IMR-90 (cell line): ENCODE results near the gene ADGRB3. TPM values are rescaled to one million over a fixed set of nuclear protein-coding genes. Genes with fewer than 3 reads are reported as not detected.

Source experiments
- ATAC-seq: fragments of 200-7000 bp; cut with Tn5 transposase; 2 replicates; pipeline ENCODE4 v1.9.1; 2020; ENCODE audit warnings: low read depth, mild to moderate bottlenecking, moderate library complexity
- BruUV-seq: library from RNA; stranded (reverse); fragments of 400-500 nt; replicated peaks from 2 replicates; lab custom pipeline; 2021; lab: Mats Ljungman, UMichigan
- CTCF ChIA-PET: fragments of 300-600 bp; formaldehyde crosslinking; extraction: SDS; loops from one replicate; lab custom pipeline; 2021; ENCODE audit warnings: antibody characterized with exemption; lab: Yijun Ruan, JAX
- POLR2A ChIA-PET: fragments of 300-600 bp; sonication (Branson Sonifier 250); formaldehyde crosslinking; loops from one replicate; lab custom pipeline; 2022; ENCODE audit warnings: antibody characterized with exemption; ENCODE audit not compliant: unreplicated experiment; lab: Charles Lee
- DNase-seq: peaks from one replicate; pipeline ENCODE4 v3.0.0; 2013
- H2AFZ ChIP-seq: replicated peaks from 2 replicates; pipeline ENCODE3; 2013; ENCODE audit warnings: low read length, mild to moderate bottlenecking; ENCODE audit not compliant: poor library complexity
- H2AK5ac ChIP-seq: 2 replicates; pipeline ENCODE4 v1.6.1; 2013; ENCODE audit warnings: low read depth, low read length, inconsistent platforms
- H2AK9ac ChIP-seq: replicated peaks from 2 replicates; pipeline ENCODE3; 2013; ENCODE audit warnings: mild to moderate bottlenecking, low read depth, low read length, moderate library complexity; ENCODE audit not compliant: poor library complexity
- H2BK120ac ChIP-seq: 2 replicates; pipeline ENCODE4 v1.6.1; 2013; ENCODE audit warnings: low read depth, low read length, inconsistent platforms
- H2BK15ac ChIP-seq: 3 replicates; pipeline ENCODE4 v1.6.1; 2013; ENCODE audit warnings: low read depth, low read length, inconsistent platforms
- H2BK20ac ChIP-seq: 2 replicates; pipeline ENCODE4 v1.6.1; 2013; ENCODE audit warnings: low read depth, mild to moderate bottlenecking, inconsistent platforms, low read length, moderate library complexity
- H2BK5ac ChIP-seq: 2 replicates; pipeline ENCODE4 v1.6.1; 2013; ENCODE audit warnings: mild to moderate bottlenecking, low read depth, low read length, inconsistent platforms; ENCODE audit not compliant: poor library complexity, severe bottlenecking
- H3K14ac ChIP-seq: replicated peaks from 2 replicates; pipeline ENCODE4 v1.6.1; 2013; ENCODE audit warnings: low read depth, low read length, inconsistent platforms
- H3K18ac ChIP-seq: 2 replicates; pipeline ENCODE4 v1.6.1; 2013; ENCODE audit warnings: low read depth, low read length, control low read depth
- H3K23ac ChIP-seq: 2 replicates; pipeline ENCODE4 v1.6.1; 2013; ENCODE audit warnings: low read depth, low read length, inconsistent platforms
- H3K27ac ChIP-seq: 2 replicates; pipeline ENCODE4 v1.5.1; 2013; ENCODE audit warnings: mild to moderate bottlenecking, control low read depth, low read length; ENCODE audit not compliant: insufficient read depth
- H3K27me3 ChIP-seq: 2 replicates; pipeline ENCODE4 v1.6.1; 2013; ENCODE audit warnings: low read length; ENCODE audit not compliant: control insufficient read depth, insufficient read depth
- H3K36me3 ChIP-seq: 2 replicates; pipeline ENCODE4 v1.6.1; 2013; ENCODE audit warnings: low read length, mixed read lengths; ENCODE audit not compliant: control insufficient read depth, insufficient read depth
- H3K4ac ChIP-seq: 2 replicates; pipeline ENCODE4 v1.6.1; 2013; ENCODE audit warnings: low read depth, low read length, inconsistent platforms
- H3K4me1 ChIP-seq: 2 replicates; pipeline ENCODE4 v1.6.1; 2013; ENCODE audit warnings: low read length, mixed read lengths; ENCODE audit not compliant: control insufficient read depth, insufficient read depth
- H3K4me2 ChIP-seq: 2 replicates; pipeline ENCODE4 v1.6.1; 2013; ENCODE audit warnings: low read depth, mild to moderate bottlenecking, control low read depth, low read length, moderate library complexity
- H3K4me3 ChIP-seq: 2 replicates; pipeline ENCODE4 v1.5.1; 2013; ENCODE audit warnings: low read depth, mild to moderate bottlenecking, control low read depth, low read length, moderate library complexity; ENCODE audit not compliant: insufficient read depth
- H3K56ac ChIP-seq: 2 replicates; pipeline ENCODE4 v1.6.1; 2013; ENCODE audit warnings: low read length, inconsistent platforms; ENCODE audit not compliant: insufficient read depth; ENCODE audit errors: extremely low read depth
- H3K79me1 ChIP-seq, 2 experiments: 2 replicates each; pipeline ENCODE4 v1.6.1; 2013; ENCODE audit warnings: low read length in 2 of 2, inconsistent platforms in 1 of 2, low read depth in 1 of 2
- H3K9ac ChIP-seq: 2 replicates; pipeline ENCODE4 v1.6.1; 2013; ENCODE audit warnings: low read depth, low read length, control low read depth
- H3K9me1 ChIP-seq: 2 replicates; pipeline ENCODE4 v1.6.1; 2013; ENCODE audit warnings: low read length, inconsistent platforms; ENCODE audit not compliant: insufficient read depth
- H3K9me3 ChIP-seq: 2 replicates; pipeline ENCODE4 v1.6.1; 2013; ENCODE audit warnings: low read length; ENCODE audit not compliant: control insufficient read depth, insufficient read depth
- H4K20me1 ChIP-seq: 2 replicates; pipeline ENCODE4 v1.6.1; 2013; ENCODE audit warnings: low read length, inconsistent platforms; ENCODE audit not compliant: insufficient read depth
- H4K5ac ChIP-seq: 2 replicates; pipeline ENCODE4 v1.6.1; 2013; ENCODE audit warnings: mild to moderate bottlenecking, low read depth, low read length, control low read depth
- H4K8ac ChIP-seq, 2 experiments: 2 replicates each; pipeline ENCODE4 v1.6.1; 2013; ENCODE audit warnings: low read depth in 2 of 2, low read length in 2 of 2, control low read depth in 1 of 2, inconsistent platforms in 1 of 2
- H4K91ac ChIP-seq: 2 replicates; pipeline ENCODE4 v1.6.1; 2013; ENCODE audit warnings: low read depth, low read length, inconsistent platforms; ENCODE audit not compliant: insufficient read depth
- POLR2A ChIP-seq: IDR thresholded peaks from 2 replicates; pipeline ENCODE4 v1.6.1; 2012; ENCODE audit warnings: mild to moderate bottlenecking, low read depth, low read length
- WGBS, 2 experiments: methylation state at CpG; one replicate each; pipeline versions ENCODE4 v1.1.5 to v1.1.7; 2013; ENCODE audit warnings: missing lambda C conversion rate in 2 of 2; ENCODE audit not compliant: insufficient read length in 1 of 2; ENCODE audit errors: extremely low coverage in 2 of 2; 5-methylcytosine and 5-hydroxymethylcytosine counted together
- dilution Hi-C: fragments of 300-500 bp; cut with HindIII; formaldehyde crosslinking; loops from one replicate; pipeline ENCODE4 v1.14.3; 2018; ENCODE audit warnings: low sequenced_read_pairs; ENCODE audit not compliant: unreplicated experiment
- in situ Hi-C: fragments of 300-500 bp; cut with MboI; formaldehyde crosslinking; loops from 3 replicates; pipeline ENCODE4 v1.14.3; 2019; ENCODE audit warnings: low sequenced_read_pairs, inconsistent platforms, mixed read lengths
- intact Hi-C: fragments of 100-400 bp; cut with micrococcal nuclease; formaldehyde crosslinking; loops from 2 replicates; pipeline ENCODE4 v1.10.0; 2022
- polyA plus RNA-seq, 3 experiments: library from polyadenylated mRNA; depleted of rRNA; stranded (reverse); fragments of >200 nt; gene quantifications; 2 replicates each; pipeline ENCODE4 v1.2.3, GENCODE V29; 2012; ENCODE audit warnings: low replicate concordance in 1 of 3
- total RNA-seq: library from RNA; depleted of rRNA; stranded (reverse); fragments of >200 nt; gene quantifications from 2 replicates; pipeline ENCODE4 v1.2.3, GENCODE V29; 2012

Gene ADGRB3
- total and polyA plus RNA-seq, 2 of the 4 experiments (the other 2 are of a cell fraction) = not detected

- BruUV-seq = no TSS peak
These were observed 786.9 kb downstream of the ADGRB3 start for GRCh38 chr6:69422020-69422419.

More at GRCh38 chr6:69422020-69422419, 786.9 kb downstream of the ADGRB3 start:
- no peak overlapping the region for H4K5ac ChIP-seq
- H3K4me1 ChIP-seq = no peaks in the 10 kb centered on the region
- WGBS, 2 experiments = no CpG with 5 or more reads among the region's 1 CpG
- H4K20me1 ChIP-seq = no peaks in the 10 kb centered on the region
- CTCF ChIA-PET = no interaction called here
- in situ Hi-C loops = no loop called here
- H4K8ac ChIP-seq = no peak overlapping the region
- dilution Hi-C loops = no loop called here
- H3K23ac ChIP-seq = no peak overlapping the region
- H3K27me3 ChIP-seq = no peaks in the 10 kb centered on the region
- H3K27ac ChIP-seq = no peak overlapping the region
- no peak overlapping the region for H2BK120ac ChIP-seq
- no peak overlapping the region for H2AK5ac ChIP-seq
- H2BK15ac ChIP-seq = no peak overlapping the region
- H3K14ac ChIP-seq = no peak overlapping the region
- no peak overlapping the region for H4K91ac ChIP-seq
- no peaks in the 10 kb centered on the region for H3K9me1 ChIP-seq
- no peak overlapping the region for H2AK9ac ChIP-seq
- no peak overlapping the region for H3K4ac ChIP-seq
- H3K56ac ChIP-seq = no peak overlapping the region
- no peak overlapping the region for H2BK20ac ChIP-seq
- intact Hi-C loops = no loop called here
- H2AFZ ChIP-seq = no peak overlapping the region
- no peak overlapping the region for H3K4me2 ChIP-seq
- no peak overlapping the region for H2BK5ac ChIP-seq
- no peak overlapping the region for H3K9ac ChIP-seq
- H3K18ac ChIP-seq = no peak overlapping the region
- H3K79me1 ChIP-seq = no peaks in the 10 kb centered on the region
- DNase-seq (no peak), ATAC-seq (no peak)
- H3K36me3 ChIP-seq = no peaks in the 10 kb centered on the region
- no peak overlapping the region for H3K4me3 ChIP-seq
- peaks cover 4% of the 10 kb centered on the region for H3K9me3 ChIP-seq
- POLR2A ChIA-PET = no interaction called here
- TF ChIP-seq POLR2A = no peak
